Liver (tissue), 9 donors: ENCODE data around the gene SMIM13. TPM values are rescaled to one million over a fixed set of nuclear protein-coding genes. Genes with fewer than 3 reads are reported as not detected.

Source experiments
- DNase-seq: peaks from one replicate; pipeline ENCODE4 v3.0.0-alpha.2; 2017; ENCODE audit warnings: low spot score
- H3K27ac ChIP-seq, 2 donors: one replicate each; pipeline ENCODE4 v1.7.0; 2013; ENCODE audit warnings: inconsistent platforms in 2 of 2, low read length in 2 of 2, control low read depth in 1 of 2, low read depth in 1 of 2, mild to moderate bottlenecking in 1 of 2
- H3K27me3 ChIP-seq, 4 donors: one replicate each; pipeline versions ENCODE4 v1.6.1 to v1.7.0; 2013; ENCODE audit warnings: low read length in 3 of 4, inconsistent platforms in 1 of 4, mild to moderate bottlenecking in 1 of 4, moderate library complexity in 1 of 4; ENCODE audit not compliant: control insufficient read depth in 4 of 4, insufficient read depth in 4 of 4
- H3K36me3 ChIP-seq, 4 donors: one replicate each; pipeline versions ENCODE4 v1.6.1 to v1.7.0; 2013; ENCODE audit warnings: low read length in 3 of 4, mild to moderate bottlenecking in 3 of 4, low read depth in 1 of 4, moderate library complexity in 1 of 4; ENCODE audit not compliant: control insufficient read depth in 4 of 4, insufficient read depth in 3 of 4
- H3K4me1 ChIP-seq, 4 donors: one replicate each; pipeline versions ENCODE4 v1.6.1 to v1.7.0; 2013; ENCODE audit warnings: low read length in 3 of 4, mild to moderate bottlenecking in 3 of 4, moderate library complexity in 1 of 4; ENCODE audit not compliant: control insufficient read depth in 4 of 4, insufficient read depth in 4 of 4
- H3K4me3 ChIP-seq, 3 donors: one replicate each; pipeline versions ENCODE4 v1.6.1 to v1.7.0; 2013; ENCODE audit warnings: low read length in 3 of 3, control low read depth in 1 of 3, low read depth in 1 of 3, mild to moderate bottlenecking in 1 of 3
- H3K9ac ChIP-seq, 2 donors: one replicate each; pipeline ENCODE4 v1.7.0; 2013; ENCODE audit warnings: low read length in 2 of 2, mild to moderate bottlenecking in 2 of 2, moderate library complexity in 2 of 2, control low read depth in 1 of 2, low read depth in 1 of 2
- H3K9me3 ChIP-seq, 4 donors: one replicate each; pipeline versions ENCODE4 v1.6.1 to v1.7.0; 2013; ENCODE audit warnings: low read length in 3 of 4; ENCODE audit not compliant: control insufficient read depth in 4 of 4
- ATF3 ChIP-seq: IDR thresholded peaks from 2 replicates; pipeline ENCODE4 v1.6.1; 2016; ENCODE audit warnings: antibody characterized with exemption
- CTCF ChIP-seq: fragments of 150-350 bp; IDR thresholded peaks from 2 replicates; pipeline ENCODE4 v1.5.1; 2017; ENCODE audit warnings: improper control_type of control experiment, low read depth, low read length; ENCODE audit not compliant: missing input control
- EGR1 ChIP-seq, 2 donors: IDR thresholded peaks; 2 replicates each; pipeline ENCODE4 v1.6.1; 2016 to 2018; ENCODE audit warnings: antibody characterized with exemption in 2 of 2, low read depth in 2 of 2
- FOXA1 ChIP-seq: IDR thresholded peaks from 2 replicates; pipeline ENCODE4 v1.6.1; 2016; ENCODE audit warnings: antibody characterized with exemption
- FOXA2 ChIP-seq: IDR thresholded peaks from 2 replicates; pipeline ENCODE4 v1.6.1; 2016; ENCODE audit warnings: antibody characterized with exemption
- HNF4A ChIP-seq, 2 donors: conservative IDR thresholded peaks; 2 replicates each; pipeline ENCODE4 v1.6.1; 2016; ENCODE audit warnings: antibody characterized with exemption in 2 of 2, mild to moderate bottlenecking in 2 of 2
- MAX ChIP-seq: IDR thresholded peaks from 2 replicates; pipeline ENCODE4 v1.6.1; 2016; ENCODE audit warnings: antibody characterized with exemption
- NR2F2 ChIP-seq: IDR thresholded peaks from 2 replicates; pipeline ENCODE4 v1.6.1; 2016; ENCODE audit warnings: antibody characterized with exemption
- REST ChIP-seq: IDR thresholded peaks from 2 replicates; pipeline ENCODE4 v1.6.1; 2016; ENCODE audit warnings: antibody characterized with exemption, mild to moderate bottlenecking
- RXRA ChIP-seq, 2 donors: IDR thresholded peaks; 2 replicates each; pipeline ENCODE4 v1.6.1; 2017 to 2018; ENCODE audit warnings: antibody characterized with exemption in 2 of 2, mild to moderate bottlenecking in 1 of 2
- YY1 ChIP-seq: IDR thresholded peaks from 2 replicates; pipeline ENCODE4 v1.6.1; 2016; ENCODE audit warnings: antibody characterized with exemption, mild to moderate bottlenecking
- ZBTB33 ChIP-seq: IDR thresholded peaks from 2 replicates; pipeline ENCODE4 v1.6.1; 2016; ENCODE audit warnings: antibody characterized with exemption
- WGBS: extraction: QIAGEN DNeasy Blood & Tissue Kit; methylation state at CpG from one replicate; pipeline ENCODE4 v1.1.7; 2013; 5-methylcytosine and 5-hydroxymethylcytosine counted together
- polyA plus RNA-seq, 2 donors: library from polyadenylated mRNA; stranded (reverse) in 1 of 2; unstranded in 1 of 2; fragments of 200-250 nt in 1 of 2; fragments of >200 nt in 1 of 2; fragmentation: Nextera tagmentation in 1 of 2; extraction: Ambion mirVana in 1 of 2; gene quantifications; one replicate each; pipeline versions ENCODE4 v1.2.1 to v1.2.3, GENCODE V29; 2013 to 2015
- total RNA-seq, 2 donors: library from RNA; depleted of rRNA; stranded (reverse); fragments of >200 nt; gene quantifications; one replicate each; pipeline ENCODE4 v1.2.3, GENCODE V29; 2014
- donor health status: healthy.
- donor health status: healthy.
- donor health status: healthy.
- donor health status: healthy.
- donor health status: healthy.

Gene SMIM13
- total and polyA plus RNA-seq, 4 donors: 2.8 to 9.0 (median 5.8) TPM

GRCh38 chr6:11168091-11168635 lies 74.5 kb downstream of the SMIM13 start:
- TF ChIP-seq NR2F2 (peak; percentile 52), MAX (no peak), YY1 (no peak)
- no peak for DNase-seq
- Histone ChIP-seq H3K9ac (no peak overlapping the region), H3K27me3 (no peaks in the 10 kb centered on the region), H3K36me3 (no peaks in the 10 kb centered on the region), H3K9me3 (no peaks in the 10 kb centered on the region), H3K4me1 (peaks cover 0 to 6% (median 0%) of the 10 kb centered on the region in 4 donors), H3K27ac (no peak overlapping the region), H3K4me3 (no peak overlapping the region)
- WGBS: 82% methylated on average over 7 of the region's 7 CpGs

GRCh38 chr6:11171952-11172351 lies 78.3 kb downstream of the SMIM13 start:
- no peaks in the 10 kb centered on the region for H3K27me3 ChIP-seq
- no peak overlapping the region for H3K4me3 ChIP-seq
- H3K9me3 ChIP-seq: no peaks in the 10 kb centered on the region
- H3K36me3 ChIP-seq: no peaks in the 10 kb centered on the region
- WGBS: 93% methylated on average over 13 of the region's 13 CpGs
- TF ChIP-seq REST: no peak
- no peak for TF ChIP-seq YY1
- TF ChIP-seq HNF4A (conservative IDR thresholded peaks at IDR 0.05): no peak
- no peak for TF ChIP-seq RXRA (IDR thresholded peaks at IDR 0.05)
- TF ChIP-seq FOXA2: no peak
- TF ChIP-seq ATF3: no peak
- no peak for TF ChIP-seq CTCF
- TF ChIP-seq ZBTB33: no peak
- TF ChIP-seq EGR1 (IDR thresholded peaks at IDR 0.05; ENCODE audit: low read depth in 2 of 2): no peak
- no peak for TF ChIP-seq FOXA1
- no peak for TF ChIP-seq NR2F2
- no peak for DNase-seq
- no peak overlapping the region for H3K9ac ChIP-seq
- H3K4me1 ChIP-seq: peaks cover 0 to 6% (median 0%) of the 10 kb centered on the region in 4 donors
- no peak overlapping the region for H3K27ac ChIP-seq
